Cardiac fibroblast (primary cell): Measurements from ENCODE around the gene LRP1B.

ENCODE experiments used
- DNase-seq, 2 donors: peaks; one replicate each; pipeline versions ENCODE4 v3.0.0 to v3.0.0-alpha.2; 2010; ENCODE audit warnings: low read depth in 2 of 2
- H3K4me3 ChIP-seq, 2 donors: replicated peaks in 1 of 2; 1 replicate in 1 of 2; 2 replicates in 1 of 2; pipeline ENCODE4 v1.5.1; 2011; ENCODE audit warnings: low read depth in 2 of 2, low read length in 2 of 2, mild to moderate bottlenecking in 2 of 2, moderate library complexity in 1 of 2
- CTCF ChIP-seq: IDR thresholded peaks from one replicate; pipeline ENCODE4 v1.5.1; 2011; ENCODE audit warnings: low read depth, mild to moderate bottlenecking, low read length, inconsistent platforms

LRP1B gene

DNA sequence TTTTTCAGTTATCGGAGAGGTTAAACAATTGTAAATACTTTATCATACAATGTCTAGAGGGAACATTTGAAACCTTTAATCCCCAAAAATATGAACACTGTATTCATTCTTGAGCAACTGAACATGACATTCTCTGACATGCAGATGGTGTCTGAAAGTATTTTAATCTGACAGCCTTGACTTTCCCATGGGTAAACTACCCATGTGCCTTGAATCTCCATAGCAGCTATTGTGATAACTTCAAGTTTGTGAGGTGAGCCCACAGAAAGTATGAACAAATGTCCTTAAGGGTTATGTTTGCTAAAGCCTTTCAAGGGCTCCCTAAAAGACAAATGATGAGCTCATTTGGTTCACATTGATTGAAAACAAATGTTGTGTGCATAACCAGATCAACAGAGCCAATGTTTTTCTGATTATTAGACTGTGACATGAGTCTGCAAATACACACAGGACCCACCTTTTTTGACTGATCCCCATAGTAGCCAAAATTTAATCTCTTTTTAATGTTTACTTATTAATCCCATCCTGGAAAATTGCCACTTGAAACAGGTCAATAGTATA is 1326.0 kb downstream of the LRP1B start:
- DNase-seq: no peak
- no peak overlapping the region for H3K4me3 ChIP-seq
- TF ChIP-seq CTCF: no peak

GRCh38 chr2:140801311-140801710 is 1329.5 kb downstream of the LRP1B start:
- no peak for DNase-seq
- H3K4me3 ChIP-seq: no peak overlapping the region
- TF ChIP-seq CTCF: no peak

GRCh38 chr2:140797718-140798117 is 1333.1 kb downstream of the LRP1B start:
- no peak for DNase-seq
- TF ChIP-seq CTCF: no peak
- no peak overlapping the region for H3K4me3 ChIP-seq

GRCh38 chr2:140791802-140792201 is 1339.0 kb downstream of the LRP1B start:
- no peak for DNase-seq
- TF ChIP-seq CTCF: no peak
- no peak overlapping the region for H3K4me3 ChIP-seq

DNA sequence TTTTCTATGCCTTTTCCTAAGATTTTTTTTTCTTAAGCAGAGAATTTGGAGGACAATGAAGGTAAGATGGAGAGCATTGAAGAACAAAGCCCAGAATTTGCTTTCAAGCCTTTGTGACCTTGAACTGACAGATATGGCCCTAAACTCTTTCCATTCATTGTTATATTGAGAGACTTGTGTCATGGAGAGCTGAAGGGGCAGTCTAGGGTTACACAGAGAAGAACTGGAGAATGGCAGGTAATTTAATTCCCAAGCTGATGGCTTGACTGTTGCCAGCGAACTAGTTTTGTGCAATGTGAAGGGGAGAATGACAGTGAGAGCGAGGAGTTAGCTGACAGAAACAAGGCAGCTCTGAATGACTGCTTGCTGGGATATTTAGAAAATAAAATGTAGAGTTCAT is 1344.2 kb downstream of the LRP1B start:
- no peak overlapping the region for H3K4me3 ChIP-seq
- DNase-seq: no peak
- TF ChIP-seq CTCF: no peak

GRCh38 chr2:140775411-140775810 is 1355.4 kb downstream of the LRP1B start:
- no peak overlapping the region for H3K4me3 ChIP-seq
- DNase-seq: no peak
- no peak for TF ChIP-seq CTCF

- no peak overlapping the region for H3K4me3 ChIP-seq
- TF ChIP-seq CTCF: no peak
- no peak for DNase-seq
These were observed 1360.2 kb downstream of the LRP1B start for GRCh38 chr2:140770645-140771044.
